Memory B cell (primary cell): ENCODE data around the gene KLRF2.

Experiments
- ATAC-seq: fragments of 150-1000 bp; cut with Tn5 transposase; 2 replicates; pipeline ENCODE4 v1.10.0; 2021; ENCODE audit warnings: low read depth, mild to moderate bottlenecking, moderate library complexity
- DNase-seq, 2 donors: peaks; one replicate each; pipeline ENCODE4 v3.0.0; 2022; ENCODE audit warnings: low spot score in 2 of 2
- H3K27ac Mint-ChIP-seq: one replicate; pipeline ENCODE4 v1.8.0; 2022; ENCODE audit warnings: mild to moderate bottlenecking, moderate library complexity, mixed read lengths
- H3K27me3 Mint-ChIP-seq: one replicate; pipeline ENCODE4 v1.8.0; 2022; ENCODE audit warnings: mixed read lengths
- H3K36me3 Mint-ChIP-seq: one replicate; pipeline ENCODE4 v1.8.0; 2022; ENCODE audit warnings: mild to moderate bottlenecking, mixed read lengths
- H3K4me1 Mint-ChIP-seq: one replicate; pipeline ENCODE4 v1.8.0; 2022; ENCODE audit warnings: mixed read lengths
- H3K4me3 Mint-ChIP-seq: one replicate; pipeline ENCODE4 v1.8.0; 2022; ENCODE audit warnings: mild to moderate bottlenecking, moderate library complexity, mixed read lengths
- H3K9me3 Mint-ChIP-seq: one replicate; pipeline ENCODE4 v1.8.0; 2022; ENCODE audit warnings: mixed read lengths

The KLRF2 gene

GRCh38 chr12:9932270-9932669, 51.0 kb downstream of the KLRF2 start, which contains the start of gene CLEC2A:
TSS of gene CLEC2A (minus strand) at chr12:9932370. CDS start at chr12:9932329, 41 bp downstream.
- ATAC-seq (no peak), DNase-seq (no peak)
- Mint-ChIP-seq H3K9me3 (no peaks in the 10 kb centered on the region), H3K36me3 (no peaks in the 10 kb centered on the region), H3K4me3 (no peak within 1 kb of the TSS), H3K27me3 (peaks cover 15% of the 10 kb centered on the region), H3K4me1 (no peaks in the 10 kb centered on the region), H3K27ac (no peak within 1 kb of the TSS)

GRCh38 chr12:9933958-9934357, 52.7 kb downstream of the KLRF2 start:
- H3K27me3 Mint-ChIP-seq: peaks cover 14% of the 10 kb centered on the region
- DNase-seq: no peak
- H3K4me3 Mint-ChIP-seq: no peak overlapping the region
- ATAC-seq: no peak
- H3K27ac Mint-ChIP-seq: no peak overlapping the region
- no peaks in the 10 kb centered on the region for H3K9me3 Mint-ChIP-seq
- H3K36me3 Mint-ChIP-seq: no peaks in the 10 kb centered on the region
- no peaks in the 10 kb centered on the region for H3K4me1 Mint-ChIP-seq

- H3K36me3 Mint-ChIP-seq: no peaks in the 10 kb centered on the region
- H3K9me3 Mint-ChIP-seq: no peaks in the 10 kb centered on the region
- DNase-seq (no peak), ATAC-seq (no peak)
- no peaks in the 10 kb centered on the region for H3K4me1 Mint-ChIP-seq
- H3K27ac Mint-ChIP-seq: no peak overlapping the region
- no peak overlapping the region for H3K4me3 Mint-ChIP-seq
- peaks cover 14% of the 10 kb centered on the region for H3K27me3 Mint-ChIP-seq
These were observed 53.7 kb downstream of the KLRF2 start for GRCh38 chr12:9935026-9935425.

- Mint-ChIP-seq H3K4me3 (no peak overlapping the region), H3K27me3 (peaks cover 16% of the 10 kb centered on the region), H3K9me3 (no peaks in the 10 kb centered on the region), H3K4me1 (peaks cover 2% of the 10 kb centered on the region), H3K36me3 (no peaks in the 10 kb centered on the region), H3K27ac (no peak overlapping the region)
- no peak for DNase-seq
- no peak for ATAC-seq
These were observed 55.3 kb downstream of the KLRF2 start for GRCh38 chr12:9936591-9936990.

GRCh38 chr12:9940375-9940774, 59.1 kb downstream of the KLRF2 start:
- H3K27ac Mint-ChIP-seq: no peak overlapping the region

GRCh38 chr12:9941838-9942237, 60.5 kb downstream of the KLRF2 start:
- H3K27me3 Mint-ChIP-seq: peaks cover 3% of the 10 kb centered on the region
- H3K4me1 Mint-ChIP-seq: peaks cover 9% of the 10 kb centered on the region
- H3K36me3 Mint-ChIP-seq: no peaks in the 10 kb centered on the region
- H3K27ac Mint-ChIP-seq: no peak overlapping the region
- H3K9me3 Mint-ChIP-seq: no peaks in the 10 kb centered on the region
- no peak overlapping the region for H3K4me3 Mint-ChIP-seq
- ATAC-seq (no peak), DNase-seq (no peak)

More at GRCh38 chr12:9940375-9940774, 59.1 kb downstream of the KLRF2 start:
- Mint-ChIP-seq H3K27me3 (peaks cover 3% of the 10 kb centered on the region), H3K4me3 (no peak overlapping the region), H3K9me3 (no peaks in the 10 kb centered on the region), H3K36me3 (no peaks in the 10 kb centered on the region), H3K4me1 (peaks cover 9% of the 10 kb centered on the region)
- no peak for ATAC-seq
- no peak for DNase-seq

- H3K27me3 Mint-ChIP-seq: peaks cover 3% of the 10 kb centered on the region
- no peak for DNase-seq
- peaks cover 16% of the 10 kb centered on the region for H3K4me1 Mint-ChIP-seq
- no peak overlapping the region for H3K27ac Mint-ChIP-seq
- no peaks in the 10 kb centered on the region for H3K36me3 Mint-ChIP-seq
- peak overlapping the region; percentile 52 for H3K4me3 Mint-ChIP-seq
- peak; percentile 77 for ATAC-seq
- H3K9me3 Mint-ChIP-seq: no peaks in the 10 kb centered on the region
These were observed 62.0 kb downstream of the KLRF2 start for GRCh38 chr12:9943240-9943639.

GRCh38 chr12:9944391-9944790, 63.1 kb downstream of the KLRF2 start:
- Mint-ChIP-seq H3K9me3 (no peaks in the 10 kb centered on the region), H3K4me3 (no peak overlapping the region), H3K27ac (no peak overlapping the region), H3K4me1 (peaks cover 20% of the 10 kb centered on the region), H3K27me3 (peaks cover 3% of the 10 kb centered on the region), H3K36me3 (no peaks in the 10 kb centered on the region)
- DNase-seq (no peak), ATAC-seq (no peak)
